Gastroesophageal sphincter (tissue), 3 donors: ENCODE measurements around the gene POLD2.

Source experiments
- CTCF ChIP-seq, 4 experiments: fragments of 200-600 bp in 2 of 4; fragments of 450-650 bp in 2 of 4; sonication (generic) in 1 of 4; IDR thresholded peaks; one replicate each; pipeline ENCODE4 v1.5.1; 2017 to 2019; ENCODE audit warnings: antibody characterized with exemption in 4 of 4, mild to moderate bottlenecking in 2 of 4, moderate library complexity in 2 of 4
- POLR2A ChIP-seq, 2 donors: fragments of 450-650 bp; IDR thresholded peaks; one replicate each; pipeline ENCODE4 v1.6.1; 2017; ENCODE audit warnings: antibody characterized with exemption in 2 of 2, mild to moderate bottlenecking in 2 of 2, moderate library complexity in 1 of 2
- POLR2AphosphoS5 ChIP-seq: sonication (generic); formaldehyde crosslinking; IDR thresholded peaks from one replicate; pipeline ENCODE4 v1.6.1; 2017; ENCODE audit warnings: antibody characterized with exemption

GRCh38 chr7:44131173-44132029 is 8.1 kb upstream of the POLD2 start:
- TF ChIP-seq CTCF (IDR thresholded peaks at IDR 0.05) (no peak), POLR2A (IDR thresholded peaks at IDR 0.05) (no peak), POLR2AphosphoS5 (no peak)
